ENCODE data around the gene RPS6KB2.

DNA sequence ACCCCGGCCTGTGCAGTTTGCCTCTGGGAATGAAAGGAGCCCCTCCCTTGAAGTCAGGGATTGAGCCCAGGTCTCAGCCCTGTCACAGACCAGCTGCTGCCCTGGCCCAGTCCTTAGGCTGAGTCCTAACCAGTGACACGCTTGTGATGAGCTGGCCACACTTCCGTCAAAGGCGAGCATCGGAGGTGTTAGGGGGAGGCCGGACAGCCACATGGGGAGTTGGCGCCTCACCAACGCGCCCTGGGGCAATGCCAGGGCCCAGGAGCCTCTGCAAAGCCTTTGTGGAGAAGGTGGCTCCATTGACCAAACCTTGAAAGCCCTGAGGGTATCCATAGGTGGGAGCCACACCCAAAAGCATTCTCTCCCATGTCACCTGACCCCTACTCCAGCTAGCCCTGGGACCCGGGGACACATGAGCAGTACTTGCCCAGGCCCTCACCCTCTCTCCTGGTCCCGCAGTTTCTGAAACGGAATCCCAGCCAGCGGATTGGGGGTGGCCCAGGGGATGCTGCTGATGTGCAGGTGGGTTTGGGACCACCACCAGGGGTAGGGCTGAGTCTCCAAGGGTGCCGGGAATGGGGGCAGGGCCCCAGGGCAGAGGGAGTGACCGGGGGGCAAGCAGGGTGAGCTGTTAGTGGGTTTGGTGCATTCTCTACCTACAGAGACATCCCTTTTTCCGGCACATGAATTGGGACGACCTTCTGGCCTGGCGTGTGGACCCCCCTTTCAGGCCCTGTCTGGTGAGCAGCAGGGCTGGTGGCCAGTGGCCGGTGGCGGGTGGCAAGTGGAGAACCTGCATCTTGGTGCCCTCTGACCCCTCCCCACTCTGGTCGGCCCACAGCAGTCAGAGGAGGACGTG, 5.5 kb downstream of the RPS6KB2 start:
- TF ChIP-seq POLR2A (IDR thresholded peaks at IDR 0.05; ENCODE audit: low read depth) (no peak), EP300 (IDR thresholded peaks at IDR 0.05) (no peak), POLR2AphosphoS5 (IDR thresholded peaks at IDR 0.05) (no peak)
- TF ChIP-seq, protein P1, sequence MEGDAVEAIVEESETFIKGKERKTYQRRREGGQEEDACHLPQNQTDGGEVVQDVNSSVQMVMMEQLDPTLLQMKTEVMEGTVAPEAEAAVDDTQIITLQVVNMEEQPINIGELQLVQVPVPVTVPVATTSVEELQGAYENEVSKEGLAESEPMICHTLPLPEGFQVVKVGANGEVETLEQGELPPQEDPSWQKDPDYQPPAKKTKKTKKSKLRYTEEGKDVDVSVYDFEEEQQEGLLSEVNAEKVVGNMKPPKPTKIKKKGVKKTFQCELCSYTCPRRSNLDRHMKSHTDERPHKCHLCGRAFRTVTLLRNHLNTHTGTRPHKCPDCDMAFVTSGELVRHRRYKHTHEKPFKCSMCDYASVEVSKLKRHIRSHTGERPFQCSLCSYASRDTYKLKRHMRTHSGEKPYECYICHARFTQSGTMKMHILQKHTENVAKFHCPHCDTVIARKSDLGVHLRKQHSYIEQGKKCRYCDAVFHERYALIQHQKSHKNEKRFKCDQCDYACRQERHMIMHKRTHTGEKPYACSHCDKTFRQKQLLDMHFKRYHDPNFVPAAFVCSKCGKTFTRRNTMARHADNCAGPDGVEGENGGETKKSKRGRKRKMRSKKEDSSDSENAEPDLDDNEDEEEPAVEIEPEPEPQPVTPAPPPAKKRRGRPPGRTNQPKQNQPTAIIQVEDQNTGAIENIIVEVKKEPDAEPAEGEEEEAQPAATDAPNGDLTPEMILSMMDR (IDR thresholded peaks at IDR 0.05), result no peak
